Activated naive CD4-positive, alpha-beta T cell treated with Interleukin-2 at 50 U/mL for 16 hours (primary cell): ENCODE data around the gene VAC14.
"Not testable (repeated sequence)": the region's sequence is repeated elsewhere in the genome, so short reads cannot be mapped to it uniquely, and the experiment has no call there.

Experiments
- DNase-seq: peaks from one replicate; pipeline ENCODE4 v3.0.0-alpha.2; 2020

Gene VAC14

DNA sequence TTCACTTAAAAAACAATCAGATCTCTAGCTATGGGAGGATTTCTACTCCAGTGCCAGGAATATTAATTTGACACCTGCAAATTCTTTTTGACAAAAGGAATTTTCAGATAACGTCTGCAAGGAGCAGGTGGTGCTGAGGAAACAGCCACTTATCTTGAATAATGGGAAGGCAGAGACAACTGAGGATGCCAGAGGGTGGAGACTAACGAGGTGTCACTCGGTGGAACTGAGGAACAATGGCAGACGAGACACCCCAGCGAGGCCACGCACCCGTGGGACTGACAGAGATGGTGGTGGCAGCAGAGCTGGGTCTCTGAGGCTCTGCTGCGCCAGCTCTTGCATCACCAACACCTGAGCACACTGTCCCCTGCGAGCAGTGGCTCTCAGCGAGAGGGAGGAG lies 42.2 kb downstream of the VAC14 start:
- DNase-seq: no peak

DNA sequence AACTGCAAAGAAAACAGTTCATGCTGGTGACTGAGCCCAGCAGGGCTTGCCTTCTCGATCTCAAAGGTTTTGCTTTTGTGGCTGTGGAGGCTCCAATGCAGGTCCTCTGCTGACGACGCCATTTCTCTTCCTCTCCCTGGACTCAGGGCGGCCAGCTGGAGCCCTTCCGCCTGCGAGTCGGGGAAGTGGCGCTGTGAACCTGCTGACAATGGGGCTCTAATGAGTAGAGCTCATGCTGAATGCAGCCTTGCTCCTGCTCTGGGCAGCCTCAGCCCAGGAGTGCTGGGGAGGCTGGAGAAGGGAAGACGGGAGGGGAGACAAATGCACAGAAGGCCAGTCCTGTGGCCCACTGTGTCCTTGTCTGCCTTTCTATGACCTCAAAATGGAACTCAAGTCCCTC lies 43.8 kb downstream of the VAC14 start:
- DNase-seq: no peak

DNA sequence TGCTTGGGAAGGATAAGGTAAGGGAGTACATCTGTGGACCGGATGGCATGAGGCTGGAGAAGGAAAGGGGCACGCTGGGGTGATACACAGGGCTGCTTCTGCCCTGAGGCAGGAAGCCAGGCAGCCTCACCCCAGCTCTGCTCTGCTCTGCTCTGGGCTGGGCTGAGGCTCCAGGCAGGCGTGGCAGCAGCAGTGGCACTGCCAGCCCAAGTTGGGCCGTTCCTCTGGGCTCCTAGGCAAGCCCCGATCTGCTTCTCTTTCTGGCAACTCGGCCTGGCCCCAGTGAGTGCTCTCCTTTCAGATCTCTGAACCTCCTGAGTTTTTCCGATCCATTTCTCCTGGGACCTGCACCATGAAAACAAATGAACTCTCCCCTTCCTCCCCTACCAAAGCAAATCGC lies 44.9 kb downstream of the VAC14 start:
- DNase-seq: no peak

DNA sequence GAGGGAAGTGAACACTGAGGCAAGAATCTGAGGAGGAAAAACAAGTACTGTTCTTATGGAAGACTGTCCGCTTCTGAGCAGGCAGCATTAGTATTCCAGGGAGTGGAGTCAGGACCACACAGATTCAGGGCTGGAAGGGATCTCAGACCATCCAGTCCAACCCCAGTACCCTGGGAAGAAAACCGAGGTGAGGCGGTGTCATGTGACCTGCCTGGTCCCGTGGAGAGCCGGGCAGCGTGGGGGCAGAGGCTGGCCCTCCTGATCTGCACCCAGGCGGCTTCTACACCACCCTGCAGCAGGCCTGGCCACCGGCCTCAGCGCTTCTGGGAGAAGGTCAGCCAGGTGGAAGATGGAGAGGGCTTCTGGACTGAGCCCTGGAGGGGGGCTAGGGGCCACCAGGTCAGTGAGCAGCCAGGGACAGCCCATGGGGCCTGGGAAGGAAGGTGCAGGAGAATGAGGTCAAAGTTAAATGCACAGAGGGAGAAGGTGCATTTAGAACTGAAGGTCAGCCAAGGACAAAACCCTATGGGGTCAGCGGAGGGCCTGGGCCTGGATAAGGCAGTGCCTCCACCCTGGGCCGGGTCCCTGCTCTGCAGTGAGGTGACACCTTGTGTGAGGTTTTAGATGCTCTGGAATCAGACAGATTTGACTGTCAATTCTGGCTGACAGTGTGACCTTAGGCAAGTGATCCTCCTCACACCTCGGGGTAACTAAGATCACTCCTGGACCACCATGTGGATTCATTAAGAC lies 45.9 kb downstream of the VAC14 start:
- no peak for DNase-seq

DNA sequence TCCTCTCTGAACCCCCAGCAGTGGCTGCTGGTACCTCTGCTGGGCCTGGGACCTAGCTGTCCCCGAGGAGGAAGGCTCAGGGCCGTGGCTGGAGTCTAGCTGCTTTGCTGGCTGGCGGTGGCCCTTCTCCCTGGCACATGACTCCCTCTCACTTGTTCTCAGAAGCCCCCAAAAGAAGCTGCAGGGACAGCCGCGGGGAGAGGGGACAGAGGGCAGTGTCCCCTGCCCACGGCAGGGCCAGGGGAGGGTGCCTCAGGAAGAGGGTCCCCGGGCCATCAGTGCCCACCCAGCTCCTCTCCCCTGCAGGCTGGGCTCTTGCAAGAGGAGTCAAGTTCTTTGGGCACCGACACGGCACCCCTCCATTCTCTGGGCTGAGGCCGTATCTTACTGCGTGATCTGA lies 46.6 kb downstream of the VAC14 start:
- DNase-seq: no peak

DNA sequence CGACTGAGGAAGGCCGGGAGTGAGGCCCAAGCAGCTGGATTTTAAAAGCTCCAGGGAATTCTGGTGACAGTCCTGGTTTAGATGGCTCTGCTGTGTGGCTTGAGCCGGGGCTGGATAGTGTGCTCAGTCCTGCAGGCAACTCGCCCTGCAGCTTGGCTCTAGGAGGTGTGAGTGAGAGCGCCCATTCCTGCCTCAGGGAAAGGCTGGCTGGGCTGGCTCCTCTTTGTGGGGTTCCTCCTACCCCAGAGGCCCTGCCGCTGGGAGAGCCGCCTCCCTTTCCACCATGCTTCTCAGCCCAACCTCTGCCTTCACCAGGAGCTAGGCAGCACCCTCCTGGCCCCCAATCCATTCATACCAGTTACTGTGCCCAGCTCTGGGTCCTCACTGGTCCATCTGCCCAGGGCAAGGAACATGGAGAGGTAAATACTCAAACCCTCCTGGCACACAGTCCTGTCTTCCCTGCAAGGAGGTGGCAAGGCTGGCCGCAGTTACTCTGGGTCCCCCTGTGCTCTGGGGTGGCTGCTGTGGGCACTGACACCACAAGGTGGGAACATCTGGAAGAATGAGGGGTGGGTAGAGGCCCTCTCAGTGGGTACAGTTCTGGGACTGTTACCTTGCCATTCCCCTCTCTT lies 47.1 kb downstream of the VAC14 start:
- no peak for DNase-seq

DNA sequence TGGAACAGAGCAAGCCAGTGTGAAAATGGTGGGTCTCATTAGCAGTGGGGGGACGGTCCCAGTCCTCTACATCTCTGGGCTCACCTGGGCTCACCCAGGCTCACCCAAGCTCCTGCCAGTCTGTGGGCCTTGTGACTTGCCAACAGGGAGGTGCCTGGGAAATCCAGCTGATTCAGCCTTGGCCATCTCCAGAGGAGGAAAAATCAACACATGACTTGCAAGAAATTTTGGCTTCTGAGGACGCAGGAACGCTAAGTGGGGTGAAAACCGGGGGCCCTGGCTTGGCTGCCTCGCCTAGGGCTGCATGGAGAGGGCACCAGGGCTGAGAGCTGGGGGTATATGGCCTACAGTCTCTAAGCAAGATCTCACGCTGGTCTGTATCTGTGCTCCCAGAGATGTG lies 47.7 kb downstream of the VAC14 start:
- DNase-seq: no peak

DNA sequence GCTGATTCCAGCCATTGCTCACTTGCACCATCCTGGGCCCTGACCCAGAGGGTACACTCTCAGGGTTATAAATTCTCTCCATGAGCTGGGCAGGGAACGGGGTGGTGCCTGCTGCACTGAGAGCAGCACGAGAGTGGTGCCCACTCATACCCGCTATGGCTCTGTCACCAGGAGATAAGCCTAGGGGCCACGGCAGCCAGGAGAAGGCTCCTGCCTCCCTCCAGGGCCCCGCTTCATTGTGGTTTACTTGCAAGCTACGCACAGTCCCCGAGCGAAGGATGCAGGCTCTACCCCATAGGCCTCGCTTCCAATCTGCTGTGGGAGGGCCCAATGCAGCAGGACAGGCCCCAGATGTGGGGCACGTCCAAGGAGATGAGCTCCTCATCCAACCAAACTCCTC lies 48.5 kb downstream of the VAC14 start:
- DNase-seq: no peak

DNA sequence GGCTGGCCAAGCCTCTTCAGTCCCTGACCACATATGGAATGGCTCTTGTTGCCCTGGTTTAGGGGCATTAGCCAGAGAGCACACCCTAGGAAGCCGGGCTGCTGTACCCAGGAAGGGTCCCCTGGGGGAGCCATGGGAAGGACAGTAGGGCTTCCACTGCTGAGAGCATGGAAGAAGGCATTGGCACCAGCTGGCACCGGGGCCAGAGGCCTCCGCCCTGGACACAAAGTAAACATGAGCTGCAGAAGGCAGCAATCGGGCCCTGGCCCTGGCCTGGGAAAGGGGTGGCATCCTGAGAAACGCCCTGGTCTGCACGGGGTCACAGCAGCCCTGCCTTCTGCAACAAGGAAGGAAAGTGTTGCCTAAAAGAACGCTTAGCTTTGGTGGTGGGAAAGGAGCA lies 49.4 kb downstream of the VAC14 start:
- DNase-seq: no peak

DNA sequence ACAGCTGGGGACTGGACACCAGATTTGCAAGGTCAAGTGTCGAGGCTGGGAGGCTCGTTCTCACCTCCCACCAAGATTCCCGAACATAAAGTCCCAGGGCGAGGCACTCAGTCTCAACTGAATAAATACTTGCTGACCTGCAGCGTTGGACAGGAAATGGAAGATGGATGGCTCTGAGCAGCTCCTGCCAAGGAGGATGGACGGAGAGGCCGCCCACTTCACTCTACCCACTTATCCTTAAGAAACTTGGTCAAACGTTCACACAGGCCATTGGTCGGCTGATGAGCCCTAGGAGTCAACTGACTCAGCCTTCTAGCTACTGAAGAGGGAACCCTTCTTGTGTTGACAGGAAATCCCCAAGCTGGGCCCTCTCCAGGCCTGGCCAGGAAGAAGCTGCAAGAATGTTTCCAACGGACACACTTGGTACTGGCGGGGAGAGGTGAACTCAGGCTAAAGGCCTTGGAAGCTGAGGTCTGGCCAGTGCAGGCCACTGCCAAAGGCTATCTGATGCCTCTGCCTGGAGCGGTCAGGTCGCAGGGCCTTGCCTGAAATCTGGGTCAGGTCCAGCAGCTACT lies 50.0 kb downstream of the VAC14 start:
- no peak for DNase-seq

DNA sequence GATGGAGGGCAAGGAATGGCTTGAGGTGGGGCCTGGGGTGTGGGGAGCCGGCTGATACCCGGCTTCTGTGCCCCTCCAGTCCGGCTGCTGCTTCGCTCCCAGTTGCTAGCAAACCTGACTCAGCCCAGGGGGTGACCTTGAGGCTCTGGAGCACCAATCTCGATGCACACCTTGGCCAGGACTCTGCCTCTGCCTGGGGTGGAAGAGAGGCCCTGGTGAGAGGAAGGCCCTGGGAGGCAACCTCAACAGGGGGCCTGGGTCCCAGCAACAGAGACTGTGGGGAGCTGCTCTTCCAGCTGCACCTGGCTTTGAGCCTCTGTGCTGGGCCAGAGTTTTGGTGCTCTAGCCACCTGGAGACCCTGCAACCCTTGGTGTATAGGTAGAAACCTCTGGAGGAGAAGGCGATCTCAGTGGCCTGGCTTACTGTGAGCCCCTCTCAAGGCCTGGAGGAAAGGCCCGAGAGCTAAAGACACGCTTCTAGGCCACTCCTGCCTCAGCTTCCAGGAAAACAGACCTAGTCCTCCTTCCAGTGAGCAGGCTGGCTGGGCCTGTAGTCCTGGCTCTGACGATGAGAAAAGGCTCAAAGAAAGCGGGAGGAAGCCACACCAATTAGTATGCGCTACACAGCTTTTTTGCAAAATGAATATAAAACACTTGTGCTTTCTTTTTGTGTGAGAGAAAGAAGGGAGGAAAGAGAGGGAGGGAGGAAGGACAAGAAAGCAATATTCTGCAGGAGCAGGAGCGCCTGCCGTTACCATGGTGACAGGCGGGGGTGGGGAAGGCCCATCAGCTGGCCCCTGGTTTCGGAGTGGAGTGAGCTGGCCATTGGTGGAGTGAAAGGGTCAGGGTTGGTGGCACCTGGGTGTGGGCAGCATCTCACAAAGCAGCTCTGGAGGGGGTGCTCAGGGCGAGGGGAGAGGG lies 51.0 kb downstream of the VAC14 start:
- no peak for DNase-seq

DNA sequence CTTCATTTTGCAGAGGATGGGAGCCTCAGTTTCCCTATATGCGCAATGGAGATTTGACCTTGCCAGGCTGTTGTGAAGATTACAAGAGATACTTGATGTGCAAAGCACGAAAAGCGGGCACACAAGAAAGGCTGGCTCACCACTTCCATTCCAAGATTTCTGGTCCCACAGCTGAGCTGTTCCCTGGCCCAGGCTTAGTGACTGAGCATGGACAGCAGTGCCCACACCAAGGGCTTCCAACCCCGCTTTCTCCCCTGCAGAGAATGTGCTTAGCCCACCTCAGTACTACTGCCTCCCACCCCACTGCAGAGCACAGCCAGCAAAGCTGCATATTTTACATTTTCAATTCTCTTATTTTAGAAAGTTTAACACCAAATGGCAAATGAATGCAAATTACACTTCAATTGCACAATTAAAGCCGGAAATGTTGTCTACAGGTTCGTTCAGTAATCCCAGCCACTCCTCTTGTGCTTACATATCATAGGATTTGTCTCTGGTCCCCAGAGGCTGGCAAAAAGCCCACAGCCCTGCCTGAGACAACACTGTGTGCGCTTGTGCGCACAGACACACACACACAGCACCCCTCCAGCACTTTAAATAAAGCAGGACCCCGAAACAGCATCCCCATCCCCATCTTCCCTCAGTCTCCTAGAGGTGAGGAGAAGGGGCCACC lies 51.8 kb downstream of the VAC14 start:
- no peak for DNase-seq

DNA sequence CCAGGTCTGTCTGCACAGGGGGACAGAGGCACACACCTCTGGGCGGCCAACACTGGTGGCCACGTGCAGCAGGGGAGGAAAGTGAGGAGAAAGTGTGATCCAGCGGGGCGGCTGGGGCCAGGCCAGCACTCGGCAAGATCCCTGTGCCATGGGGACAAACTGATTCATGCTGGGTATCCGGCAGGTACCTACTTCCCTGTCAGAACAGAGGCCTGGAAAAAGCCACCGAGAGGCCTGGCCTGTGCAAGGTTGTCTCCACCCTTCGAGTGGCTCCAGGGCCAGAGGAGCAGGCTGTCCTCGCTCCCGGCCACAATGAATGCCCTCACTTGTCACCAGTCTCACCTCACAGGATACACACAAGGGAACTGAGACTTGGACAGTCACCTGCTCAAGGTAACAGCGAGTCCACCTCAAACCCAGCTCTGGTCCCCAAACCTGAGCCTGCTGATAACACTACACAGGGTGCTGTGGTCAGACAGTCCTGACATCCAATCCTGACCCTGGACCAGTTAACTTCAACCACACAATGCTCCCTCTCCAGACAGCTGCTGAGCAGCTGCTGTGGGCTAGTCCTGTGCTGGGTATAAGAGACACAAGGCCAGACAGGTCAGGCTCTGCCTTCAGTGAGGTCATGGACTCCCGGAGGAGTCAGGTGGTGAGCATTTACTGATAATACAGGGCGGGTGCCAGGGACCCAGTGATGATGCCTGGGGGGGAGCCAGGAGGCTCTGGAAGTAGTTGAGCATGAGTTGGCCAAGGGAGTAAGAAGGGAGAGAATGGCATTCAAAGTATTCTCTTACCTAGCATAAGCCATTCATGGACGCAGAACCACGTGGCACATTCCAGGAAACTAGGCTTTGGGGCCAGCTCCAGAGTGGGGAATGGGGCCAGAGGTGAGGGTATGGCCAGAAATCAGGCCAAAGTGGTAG lies 53.0 kb downstream of the VAC14 start:
- DNase-seq: no peak

DNA sequence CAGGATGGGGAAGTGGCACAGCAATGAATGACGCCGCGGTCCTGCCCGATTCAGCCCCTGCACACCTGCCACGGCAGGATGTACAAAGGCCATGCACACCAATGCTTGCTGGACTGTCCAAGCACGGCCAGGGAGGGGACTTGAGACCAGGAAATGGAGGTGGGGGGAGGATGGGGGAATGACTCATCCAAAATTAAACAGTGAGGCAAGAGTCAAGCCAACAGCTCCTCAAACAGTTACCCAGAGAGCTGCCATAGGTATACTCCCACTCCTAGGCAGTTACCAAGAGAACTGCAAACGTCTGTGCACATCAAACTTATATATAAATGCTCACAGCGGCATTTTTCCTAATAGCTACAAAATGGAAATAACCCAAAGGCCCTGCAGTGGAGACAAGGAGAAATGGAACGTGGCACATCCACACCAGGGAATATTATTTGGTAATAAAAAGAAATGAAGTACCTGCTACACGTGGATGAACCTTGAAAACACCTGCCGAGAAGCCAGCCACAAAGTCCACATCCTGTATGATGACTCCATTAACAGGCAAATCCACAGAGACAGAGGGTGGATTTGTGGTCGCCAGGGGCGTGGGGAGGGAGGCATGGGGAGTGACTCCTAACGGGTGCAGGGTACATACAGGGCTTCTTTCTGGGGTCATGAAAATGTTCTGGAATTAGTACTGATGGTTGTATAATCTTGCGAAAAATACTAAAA lies 54.1 kb downstream of the VAC14 start:
- DNase-seq: no peak

DNA sequence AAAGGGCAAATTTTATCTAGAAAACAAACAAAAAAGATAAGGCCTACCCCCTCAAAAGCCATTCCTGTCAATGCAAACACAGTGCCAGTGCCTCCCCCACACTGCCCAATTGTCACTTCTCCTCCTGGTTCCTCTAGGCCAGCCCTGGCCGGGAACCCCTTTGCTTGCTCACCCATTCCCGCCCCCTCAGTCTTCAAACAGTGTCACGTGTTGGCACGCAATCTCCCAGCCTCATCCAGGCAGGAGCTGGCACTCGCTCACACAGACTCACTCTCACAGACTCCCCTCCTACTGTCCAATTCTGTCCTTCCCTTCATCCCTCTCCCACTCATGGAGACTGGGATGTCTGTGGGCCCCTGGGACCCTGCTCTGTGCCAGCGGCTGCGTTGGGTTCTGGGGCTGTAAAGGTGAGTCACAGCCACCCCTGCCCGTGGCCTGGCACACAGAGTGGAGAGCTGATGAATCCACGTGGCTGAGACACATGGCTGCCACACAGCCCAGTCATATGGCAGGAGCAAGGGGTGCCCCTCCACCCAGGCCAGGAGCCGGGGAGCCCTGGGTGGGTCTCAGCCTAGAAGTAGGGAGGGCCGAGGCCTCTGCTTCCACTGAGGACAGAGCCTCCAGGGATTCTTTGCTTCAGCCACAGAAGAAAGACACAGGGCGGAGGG lies 54.8 kb downstream of the VAC14 start:
- no peak for DNase-seq

DNA sequence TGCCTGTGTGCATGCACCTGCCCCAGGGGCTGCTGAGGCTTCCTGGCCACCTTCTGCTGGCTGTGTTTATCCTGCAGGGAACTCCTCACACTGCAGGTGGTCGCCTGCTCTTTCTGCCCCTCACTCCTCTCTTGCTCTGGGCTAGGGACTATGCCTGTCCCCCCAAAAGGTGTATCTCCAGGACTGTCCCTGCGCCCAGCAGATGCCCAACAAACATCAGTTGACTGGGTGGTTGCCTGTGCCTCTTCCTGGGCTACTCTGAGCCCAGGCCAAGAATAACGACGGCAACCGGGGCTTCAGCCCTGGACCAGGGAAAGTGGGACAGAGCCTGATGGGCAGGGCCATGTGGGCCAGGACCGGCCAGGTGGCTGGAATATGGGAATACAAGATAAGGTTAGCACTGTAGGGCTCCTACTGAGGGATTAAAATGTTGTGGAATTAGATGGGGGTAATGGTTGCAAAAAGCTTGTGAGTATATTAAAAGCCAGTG lies 55.4 kb downstream of the VAC14 start:
- DNase-seq: no peak

DNA sequence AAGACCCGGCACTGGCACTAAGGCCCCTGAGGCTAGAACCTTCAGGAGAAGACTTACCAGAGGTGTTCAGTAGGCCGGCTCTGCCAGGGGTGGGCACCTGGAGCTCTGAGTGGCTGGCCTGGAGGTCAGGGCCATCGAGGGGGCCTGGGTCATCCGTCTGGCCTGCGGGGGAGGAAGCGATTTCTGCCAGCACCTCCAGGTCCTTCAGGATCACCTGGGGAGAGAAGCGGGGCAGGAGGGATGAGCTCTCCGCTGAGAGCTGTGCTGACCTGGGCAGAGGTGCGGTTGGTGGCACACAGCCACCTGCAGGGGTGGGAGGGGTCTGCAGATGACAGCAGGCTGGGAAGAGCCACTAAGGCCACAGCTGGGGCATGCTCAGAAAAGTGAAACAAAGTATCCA lies 56.6 kb downstream of the VAC14 start:
- DNase-seq: no peak

DNA sequence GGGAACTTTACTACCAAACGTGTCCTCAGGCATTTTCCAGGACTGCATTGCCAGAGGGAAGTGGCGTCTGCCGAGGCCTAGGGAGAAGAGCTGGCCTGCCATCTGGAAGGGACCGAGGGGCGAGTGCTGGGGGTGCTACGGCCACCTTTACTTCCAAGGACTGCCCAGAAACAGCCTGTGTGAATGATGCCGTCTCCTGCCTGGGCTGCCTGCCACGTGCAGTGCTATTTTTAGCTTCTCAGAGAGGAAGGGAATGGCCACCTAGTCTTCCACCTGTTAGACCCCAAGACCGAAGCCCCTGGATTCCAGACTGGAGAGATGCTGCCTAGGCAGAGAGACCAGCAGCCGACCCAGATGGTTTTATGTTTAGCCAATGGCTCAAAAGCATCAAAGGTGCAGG lies 57.2 kb downstream of the VAC14 start:
- DNase-seq: no peak

DNA sequence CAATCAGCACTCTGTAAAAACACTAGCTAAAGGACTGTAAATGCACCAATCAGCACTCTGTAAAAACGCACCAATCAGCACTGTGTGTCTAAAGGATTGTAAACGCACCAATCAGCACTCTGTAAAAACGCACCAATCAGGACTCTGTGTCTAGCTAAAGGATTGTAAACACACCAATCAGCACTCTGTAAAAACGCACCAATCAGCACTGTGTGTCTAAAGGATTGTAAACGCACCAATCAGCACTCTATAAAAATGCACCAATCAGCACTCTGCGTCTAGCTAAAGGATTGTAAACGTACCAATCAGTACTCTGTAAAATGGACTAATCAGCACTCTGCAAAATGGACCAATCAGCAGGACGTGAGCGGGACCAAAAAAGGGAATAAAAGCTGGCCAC lies 58.0 kb downstream of the VAC14 start:
- not testable (repeated sequence) for DNase-seq

DNA sequence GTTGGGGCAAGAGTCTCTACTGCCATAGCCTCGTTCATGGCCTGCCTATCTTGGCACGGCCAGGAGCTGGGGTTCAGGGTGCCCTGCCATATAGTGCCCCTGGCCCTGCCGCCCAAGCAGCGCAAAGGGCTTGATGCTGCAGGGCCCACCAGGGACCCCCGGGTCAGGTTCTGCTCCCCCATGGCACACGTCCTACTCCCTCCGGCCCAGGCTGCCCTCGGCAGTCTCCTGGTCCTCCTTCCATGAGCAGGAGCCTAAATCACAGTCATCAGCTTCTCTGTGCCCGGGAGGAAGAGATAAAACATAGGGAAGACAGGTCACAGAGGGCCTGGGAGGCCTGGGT lies 59.2 kb downstream of the VAC14 start:
- no peak for DNase-seq
